GM12891 (cell line): ENCODE measurements around the gene FRMD8.

Experiments used
- POLR2A ChIP-seq: IDR thresholded peaks from 2 replicates; pipeline ENCODE4 v1.6.1; 2011; ENCODE audit warnings: low read depth, low read length, control low read depth
- POLR2AphosphoS5 ChIP-seq: IDR thresholded peaks from 2 replicates; pipeline ENCODE4 v1.6.1; 2011; ENCODE audit warnings: low read depth, low read length, control low read depth
- POU2F2 ChIP-seq: IDR thresholded peaks from 2 replicates; pipeline ENCODE4 v1.6.1; 2011; ENCODE audit warnings: low read depth, mild to moderate bottlenecking, control low read depth, low read length, moderate library complexity
- TAF1 ChIP-seq: IDR thresholded peaks from 2 replicates; pipeline ENCODE4 v1.6.1; 2011; ENCODE audit warnings: low read depth, low read length, control low read depth

DNA sequence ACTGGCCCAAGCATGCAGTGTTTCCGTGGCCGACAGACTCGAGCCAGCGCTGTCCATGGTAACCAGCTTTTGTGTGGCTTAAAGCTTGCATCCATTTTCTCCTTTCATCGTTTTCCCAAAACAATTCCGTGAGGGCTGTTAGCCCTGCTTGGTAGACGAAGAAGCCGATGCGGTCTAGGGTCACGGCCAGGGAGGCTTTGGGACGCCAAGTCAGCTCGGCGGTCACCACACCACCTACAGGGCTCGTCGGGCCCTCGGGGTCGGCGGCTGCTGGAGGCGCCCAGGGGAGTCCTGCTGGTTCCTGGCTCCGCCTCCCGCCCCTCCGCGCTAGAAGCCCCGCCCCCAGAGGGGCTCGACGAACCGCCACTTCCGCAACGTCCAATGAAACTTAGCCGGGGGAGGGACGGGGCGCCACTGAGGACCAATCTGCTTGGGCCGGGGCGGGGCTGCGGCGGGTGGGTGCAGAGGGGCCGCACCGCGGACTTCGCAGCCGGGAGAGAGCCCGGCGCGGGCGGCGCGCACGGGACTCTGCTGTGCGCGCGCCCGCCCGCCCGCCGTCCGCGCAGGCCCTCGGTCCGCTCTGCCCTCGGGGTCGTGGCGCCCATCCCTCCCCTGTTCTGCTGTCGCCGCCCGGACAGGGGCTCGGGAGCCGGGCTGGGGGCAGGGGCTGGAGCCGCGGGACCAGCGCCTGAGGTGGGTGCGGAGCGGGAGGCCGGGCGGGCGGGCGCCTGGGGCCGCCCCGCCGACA, 32.0 kb upstream of the FRMD8 start, which contains the start of gene TIGD3:
- no peak for TF ChIP-seq TAF1
- TF ChIP-seq POLR2A, result no peak
- no peak for TF ChIP-seq POU2F2
- TF ChIP-seq POLR2AphosphoS5, result no peak
